GM23338 (cell line): ENCODE measurements around the gene NRCAM. TPM values are rescaled to one million over a fixed set of nuclear protein-coding genes. Genes with fewer than 3 reads are reported as not detected.

Source experiments
- ATAC-seq: fragments of 200-7000 bp; cut with Tn5 transposase; 3 replicates; pipeline ENCODE4 v1.9.1; 2020
- DNase-seq: peaks from one replicate; pipeline ENCODE4 v3.0.0-alpha.2; 2015; ENCODE audit warnings: low spot score
- H2AFZ ChIP-seq: fragments of 200-600 bp; sonication (generic); 2 replicates; pipeline ENCODE4 v1.8.0; 2016; ENCODE audit warnings: antibody characterized with exemption, mild to moderate bottlenecking, moderate library complexity
- H3F3A ChIP-seq: fragments of 200-600 bp; sonication (generic); replicated peaks from 2 replicates; pipeline ENCODE4 v1.8.0; 2017; ENCODE audit warnings: antibody characterized with exemption, mixed run types, low read depth
- H3K27ac ChIP-seq: fragments of 200-600 bp; sonication (generic); 2 replicates; pipeline ENCODE4 v1.6.1; 2016; ENCODE audit warnings: low read depth
- H3K27me3 ChIP-seq: fragments of 200-600 bp; sonication (generic); 2 replicates; pipeline ENCODE4 v1.8.0; 2016; ENCODE audit warnings: mild to moderate bottlenecking, mixed run types, moderate library complexity; ENCODE audit not compliant: insufficient read depth
- H3K36me3 ChIP-seq: fragments of 200-600 bp; sonication (generic); 2 replicates; pipeline ENCODE4 v1.8.0; 2016; ENCODE audit warnings: mild to moderate bottlenecking; ENCODE audit not compliant: insufficient read depth
- H3K4me1 ChIP-seq: fragments of 200-600 bp; sonication (generic); 2 replicates; pipeline ENCODE4 v1.8.0; 2016; ENCODE audit warnings: mild to moderate bottlenecking, moderate library complexity; ENCODE audit not compliant: insufficient read depth
- H3K4me2 ChIP-seq: fragments of 200-600 bp; sonication (generic); 2 replicates; pipeline ENCODE4 v1.7.1; 2017; ENCODE audit warnings: mixed run types
- H3K4me3 ChIP-seq: fragments of 200-600 bp; sonication (generic); 2 replicates; pipeline ENCODE4 v1.6.1; 2016; ENCODE audit warnings: mixed run types
- H3K79me2 ChIP-seq: fragments of 200-600 bp; sonication (generic); replicated peaks from 2 replicates; pipeline ENCODE4 v1.8.0; 2017; ENCODE audit warnings: mild to moderate bottlenecking; ENCODE audit not compliant: insufficient read depth
- H3K9me2 ChIP-seq: fragments of 200-600 bp; sonication (generic); 2 replicates; pipeline ENCODE4 v1.8.0; 2017; ENCODE audit not compliant: insufficient read depth
- H4K20me1 ChIP-seq: fragments of 200-600 bp; sonication (generic); replicated peaks from 2 replicates; pipeline ENCODE4 v1.8.0; 2017; ENCODE audit warnings: mild to moderate bottlenecking; ENCODE audit not compliant: insufficient read depth
- H3K27ac Mint-ChIP-seq: 2 replicates; pipeline ENCODE4 v1.8.0; 2020; ENCODE audit warnings: inconsistent platforms, mild to moderate bottlenecking, moderate library complexity, mixed read lengths
- H3K27me3 Mint-ChIP-seq: 3 replicates; pipeline ENCODE4 v1.8.0; 2022; ENCODE audit warnings: low read depth, mild to moderate bottlenecking, moderate library complexity, mixed read lengths, inconsistent platforms; ENCODE audit not compliant: insufficient read depth, poor library complexity
- H3K36me3 Mint-ChIP-seq: 3 replicates; pipeline ENCODE4 v1.8.0; 2021; ENCODE audit warnings: low read depth, mild to moderate bottlenecking, inconsistent platforms, moderate library complexity, mixed read lengths
- H3K4me1 Mint-ChIP-seq: 3 replicates; pipeline ENCODE4 v1.8.0; 2020; ENCODE audit warnings: mild to moderate bottlenecking, inconsistent platforms, mixed read lengths
- H3K4me3 Mint-ChIP-seq: 3 replicates; pipeline ENCODE4 v1.8.0; 2021; ENCODE audit warnings: moderate library complexity, mild to moderate bottlenecking, inconsistent platforms, mixed read lengths
- H3K9me3 Mint-ChIP-seq: 3 replicates; pipeline ENCODE4 v1.8.0; 2020; ENCODE audit warnings: moderate library complexity, mild to moderate bottlenecking, inconsistent platforms, mixed read lengths
- CREB1 ChIP-seq: fragments of 250-450 bp; sonication (Bioruptor Pico); IDR thresholded peaks from 2 replicates; pipeline ENCODE4 v1.5.0; 2020; ENCODE audit warnings: low read depth, mild to moderate bottlenecking, moderate library complexity
- CTCF ChIP-seq, 2 experiments: fragments of 200-600 bp in 1 of 2; sonication (generic) in 1 of 2; conservative IDR thresholded peaks; 2 replicates each; pipeline versions ENCODE4 v1.5.1 to v1.6.1; 2016 to 2017; ENCODE audit warnings: antibody characterized with exemption in 2 of 2, low read depth in 2 of 2, mild to moderate bottlenecking in 2 of 2, moderate library complexity in 1 of 2
- ETS1 ChIP-seq: IDR thresholded peaks from 2 replicates; pipeline ENCODE4 v1.6.1; 2016; ENCODE audit warnings: antibody characterized with exemption
- EZH2 ChIP-seq: fragments of 200-600 bp; sonication (generic); IDR thresholded peaks from one replicate; pipeline ENCODE4 v1.8.0; 2017; ENCODE audit warnings: antibody characterized with exemption, mild to moderate bottlenecking, low read depth; ENCODE audit not compliant: unreplicated experiment
- STAT1 ChIP-seq: IDR thresholded peaks from one replicate; pipeline ENCODE4 v1.6.1; 2016; ENCODE audit warnings: antibody characterized with exemption; ENCODE audit not compliant: unreplicated experiment
- ZNF462 ChIP-seq: fragments of 250-450 bp; sonication (Bioruptor Pico); IDR thresholded peaks from 2 replicates; pipeline ENCODE4 v1.5.0; 2020; ENCODE audit warnings: mild to moderate bottlenecking, moderate library complexity
- polyA plus RNA-seq: library from polyadenylated mRNA; unstranded; fragments of >200 nt; fragmentation: Nextera tagmentation; extraction: Ambion mirVana; gene quantifications from 2 replicates; pipeline ENCODE4 v1.2.1, GENCODE V29; 2016
- total RNA-seq: library from RNA; depleted of rRNA; stranded (reverse); fragments of >200 nt; shearing (Covaris generic); gene quantifications from 2 replicates; pipeline ENCODE4 v1.2.3, GENCODE V29; 2014

NRCAM gene
- total and polyA plus RNA-seq, 2 experiments from 2014 or later: 2.5 to 6.8 TPM

- TF ChIP-seq CTCF (conservative IDR thresholded peaks at IDR 0.05; ENCODE audit: low read depth in 2 of 2) (no peak), CREB1 (CRISPR knock-in tag) (no peak), STAT1 (no peak), EZH2 (no peak), ZNF462 (CRISPR knock-in tag) (no peak)
These were observed 310.8 kb downstream of the NRCAM start (continued) for GRCh38 chr7:108145401-108145800.

GRCh38 chr7:108144931-108145330, 311.3 kb downstream of the NRCAM start:
- ATAC-seq (no peak), DNase-seq (no peak)
- Histone ChIP-seq H3K79me2 (no peaks in the 10 kb centered on the region), H3F3A (no peaks in the 10 kb centered on the region), H4K20me1 (no peaks in the 10 kb centered on the region), H3K4me3 (no peak overlapping the region), H2AFZ (peak overlapping the region; percentile 90; the same call in 1 of the 2 replicates), H3K27ac (no peak overlapping the region), H3K27me3 (no peaks in the 10 kb centered on the region), H3K4me2 (no peak overlapping the region), H3K4me1 (peaks cover 6% of the 10 kb centered on the region), H3K36me3 (no peaks in the 10 kb centered on the region), H3K9me2 (no peaks in the 10 kb centered on the region)
- H3K36me3 Mint-ChIP-seq: no peaks in the 10 kb centered on the region
- no peak overlapping the region for H3K4me3 Mint-ChIP-seq
- H3K27me3 Mint-ChIP-seq: no peaks in the 10 kb centered on the region
- peaks cover 4% of the 10 kb centered on the region for H3K4me1 Mint-ChIP-seq
- no peaks in the 10 kb centered on the region for H3K9me3 Mint-ChIP-seq
- H3K27ac Mint-ChIP-seq: no peak overlapping the region
- no peak for TF ChIP-seq ZNF462 (CRISPR knock-in tag)
- no peak for TF ChIP-seq STAT1
- TF ChIP-seq CREB1 (CRISPR knock-in tag): no peak
- TF ChIP-seq ETS1: no peak
